SW480 (cell line): ENCODE data around the gene RBL2.
A peak's percentile ranks its signal among the peaks of the same experiment; 100 is the strongest.
"Not testable (repeated sequence)": the region's sequence is repeated elsewhere in the genome, so short reads cannot be mapped to it uniquely, and the experiment has no call there.

ENCODE experiments used
- DNase-seq: peaks from one replicate; pipeline ENCODE4 v3.0.0-alpha.2; 2016; ENCODE audit warnings: low spot score

The RBL2 gene, protein sequence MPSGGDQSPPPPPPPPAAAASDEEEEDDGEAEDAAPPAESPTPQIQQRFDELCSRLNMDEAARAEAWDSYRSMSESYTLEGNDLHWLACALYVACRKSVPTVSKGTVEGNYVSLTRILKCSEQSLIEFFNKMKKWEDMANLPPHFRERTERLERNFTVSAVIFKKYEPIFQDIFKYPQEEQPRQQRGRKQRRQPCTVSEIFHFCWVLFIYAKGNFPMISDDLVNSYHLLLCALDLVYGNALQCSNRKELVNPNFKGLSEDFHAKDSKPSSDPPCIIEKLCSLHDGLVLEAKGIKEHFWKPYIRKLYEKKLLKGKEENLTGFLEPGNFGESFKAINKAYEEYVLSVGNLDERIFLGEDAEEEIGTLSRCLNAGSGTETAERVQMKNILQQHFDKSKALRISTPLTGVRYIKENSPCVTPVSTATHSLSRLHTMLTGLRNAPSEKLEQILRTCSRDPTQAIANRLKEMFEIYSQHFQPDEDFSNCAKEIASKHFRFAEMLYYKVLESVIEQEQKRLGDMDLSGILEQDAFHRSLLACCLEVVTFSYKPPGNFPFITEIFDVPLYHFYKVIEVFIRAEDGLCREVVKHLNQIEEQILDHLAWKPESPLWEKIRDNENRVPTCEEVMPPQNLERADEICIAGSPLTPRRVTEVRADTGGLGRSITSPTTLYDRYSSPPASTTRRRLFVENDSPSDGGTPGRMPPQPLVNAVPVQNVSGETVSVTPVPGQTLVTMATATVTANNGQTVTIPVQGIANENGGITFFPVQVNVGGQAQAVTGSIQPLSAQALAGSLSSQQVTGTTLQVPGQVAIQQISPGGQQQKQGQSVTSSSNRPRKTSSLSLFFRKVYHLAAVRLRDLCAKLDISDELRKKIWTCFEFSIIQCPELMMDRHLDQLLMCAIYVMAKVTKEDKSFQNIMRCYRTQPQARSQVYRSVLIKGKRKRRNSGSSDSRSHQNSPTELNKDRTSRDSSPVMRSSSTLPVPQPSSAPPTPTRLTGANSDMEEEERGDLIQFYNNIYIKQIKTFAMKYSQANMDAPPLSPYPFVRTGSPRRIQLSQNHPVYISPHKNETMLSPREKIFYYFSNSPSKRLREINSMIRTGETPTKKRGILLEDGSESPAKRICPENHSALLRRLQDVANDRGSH

DNA sequence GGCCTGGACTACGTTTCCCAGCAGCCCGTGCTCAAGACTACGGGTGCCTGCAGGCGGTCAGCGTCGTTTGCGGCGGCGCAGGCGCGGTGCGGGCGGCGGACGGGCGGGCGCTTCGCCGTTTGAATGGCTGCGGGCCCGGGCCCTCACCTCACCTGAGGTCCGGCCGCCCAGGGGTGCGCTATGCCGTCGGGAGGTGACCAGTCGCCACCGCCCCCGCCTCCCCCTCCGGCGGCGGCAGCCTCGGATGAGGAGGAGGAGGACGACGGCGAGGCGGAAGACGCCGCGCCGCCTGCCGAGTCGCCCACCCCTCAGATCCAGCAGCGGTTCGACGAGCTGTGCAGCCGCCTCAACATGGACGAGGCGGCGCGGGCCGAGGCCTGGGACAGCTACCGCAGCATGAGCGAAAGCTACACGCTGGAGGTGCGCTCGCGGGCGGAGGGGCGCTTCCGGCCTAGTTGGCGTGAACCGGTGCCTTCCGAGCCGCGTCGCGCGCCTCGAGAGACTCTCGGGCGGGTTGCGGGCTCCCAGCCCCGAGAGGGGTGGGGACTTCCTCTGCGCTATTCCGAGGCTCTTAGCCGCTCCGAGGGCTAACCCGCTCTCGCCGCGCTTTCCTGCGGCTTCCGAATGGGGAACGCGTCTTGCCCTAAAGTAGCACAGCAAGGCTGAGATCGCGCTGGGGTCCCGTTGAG, at the start of gene RBL2:
Gene RBL2, plus strand, starts transcription at position 95 of the 689 bp plus-strand sequence. Its CDS starts 86 bp downstream, at position 181.
- peak; percentile 71 for DNase-seq

DNA sequence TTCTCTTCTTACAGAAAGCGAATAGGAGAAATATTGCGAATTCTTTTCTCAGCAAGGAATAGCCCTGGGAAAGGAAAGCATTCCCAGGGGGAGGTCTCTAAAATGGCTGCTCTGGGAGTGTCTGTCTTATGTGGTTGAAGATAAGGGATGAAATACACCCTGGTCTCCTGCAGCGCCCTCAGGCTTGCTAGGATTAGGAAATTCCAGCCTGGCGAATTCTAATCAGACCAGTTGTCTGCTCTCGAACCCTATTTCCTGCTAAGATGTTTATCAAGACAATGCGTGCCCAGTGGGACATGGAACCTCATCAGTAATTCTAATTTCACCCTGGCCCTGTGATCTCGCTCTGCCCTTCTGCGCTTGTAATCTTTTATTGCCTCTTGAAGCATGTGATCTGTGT, 49.7 kb upstream of the RBL2 start:
- DNase-seq, result not testable (repeated sequence)

DNA sequence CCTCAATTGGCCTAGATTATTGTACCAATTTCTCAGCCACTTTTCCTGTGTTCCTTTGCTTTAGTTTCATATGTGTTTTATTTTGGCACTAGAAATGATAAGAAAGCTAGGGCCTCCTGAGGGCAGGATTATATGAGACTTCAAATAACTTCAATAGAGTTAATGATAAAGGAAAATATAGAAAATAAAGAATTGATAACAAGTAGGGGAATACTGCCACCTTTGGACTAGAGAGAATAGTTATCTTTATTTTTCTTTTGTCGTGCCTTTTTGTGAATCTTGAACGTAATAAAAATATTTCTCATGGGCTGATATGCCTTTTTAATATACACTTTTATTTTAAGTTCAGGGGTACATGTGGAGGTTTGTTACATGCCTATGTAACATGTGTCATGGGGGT, 29.3 kb upstream of the RBL2 start:
- DNase-seq, result no peak

DNA sequence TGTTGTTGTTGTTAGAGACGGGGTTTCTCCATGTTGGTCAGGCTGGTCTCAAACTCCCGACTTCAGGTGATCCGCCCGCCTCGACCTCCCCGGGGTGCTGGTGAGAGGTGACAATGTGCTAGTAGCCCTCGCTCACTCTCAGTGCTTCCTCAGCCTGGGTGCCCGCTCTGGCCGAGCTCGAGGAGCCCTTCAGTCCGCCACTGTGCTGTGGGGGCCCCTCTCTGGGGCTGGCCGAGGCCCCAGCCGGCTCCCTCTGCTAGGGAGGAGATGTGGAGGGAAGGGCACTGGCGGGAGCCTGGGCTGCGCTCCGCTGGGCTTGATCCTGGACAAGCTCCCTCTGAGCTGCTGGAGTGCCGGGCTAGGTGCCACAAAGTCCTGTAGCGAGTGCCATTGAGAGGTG, 21.7 kb upstream of the RBL2 start:
- no peak for DNase-seq

DNA sequence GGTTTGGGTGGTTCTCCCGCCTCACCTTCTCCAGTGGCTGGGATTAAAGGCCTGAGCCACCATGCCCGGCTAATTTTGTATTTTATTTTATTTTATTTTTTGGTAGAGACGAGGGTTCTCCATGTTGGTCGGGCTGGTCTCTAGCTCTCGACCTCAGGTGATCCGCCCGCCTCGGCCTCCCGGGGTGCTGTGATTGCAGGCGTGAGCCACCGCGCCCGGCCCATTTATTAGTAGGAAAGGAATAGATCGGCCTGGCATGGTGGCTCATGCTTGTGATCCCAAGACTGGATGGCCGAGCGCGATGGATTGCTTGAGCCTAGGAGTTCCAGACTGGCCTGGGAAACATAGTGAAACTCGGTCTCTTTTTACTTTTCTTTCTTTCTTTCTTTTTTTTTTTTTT, 20.4 kb upstream of the RBL2 start:
- DNase-seq, result no peak

DNA sequence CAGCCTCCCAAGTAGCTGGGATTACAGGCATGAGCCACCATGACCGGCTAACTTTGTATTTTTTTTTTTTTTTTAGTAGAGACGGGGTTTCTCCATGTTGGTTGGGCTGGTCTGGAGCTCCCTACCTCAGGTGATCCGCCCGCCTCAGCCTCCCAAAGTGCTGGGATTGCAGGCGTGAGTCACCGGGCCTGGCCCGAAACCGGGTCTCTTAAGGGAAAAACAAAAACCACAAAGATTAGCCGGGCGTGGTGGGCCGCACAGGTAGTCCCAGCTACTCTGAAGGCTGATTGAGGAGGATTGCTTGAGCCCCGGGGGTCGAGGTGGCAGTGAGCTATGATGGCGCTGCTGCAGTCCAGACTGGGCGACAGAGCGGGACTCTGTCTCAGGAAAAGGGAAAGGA, 19.9 kb upstream of the RBL2 start:
- DNase-seq, result no peak

DNA sequence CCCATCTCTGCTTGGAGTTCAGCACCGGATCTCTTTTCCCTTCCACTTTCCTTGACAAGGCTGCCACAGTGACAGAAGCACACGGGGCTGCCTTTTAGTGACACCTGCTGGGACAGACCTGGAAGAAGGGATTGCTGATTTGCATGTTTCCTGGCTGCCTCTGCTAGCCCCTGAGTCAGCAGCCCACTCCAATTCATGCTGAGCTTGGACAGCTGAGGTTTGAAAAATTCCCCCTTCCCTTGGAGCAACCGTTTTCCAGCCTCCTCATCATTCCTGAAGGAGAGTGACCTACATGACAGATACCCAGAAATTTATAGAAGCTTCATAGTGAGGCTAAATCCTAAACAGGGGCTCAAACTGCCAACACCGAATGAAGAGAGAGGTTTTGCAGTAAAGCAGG, 18.8 kb upstream of the RBL2 start:
- DNase-seq, result peak; percentile 33

DNA sequence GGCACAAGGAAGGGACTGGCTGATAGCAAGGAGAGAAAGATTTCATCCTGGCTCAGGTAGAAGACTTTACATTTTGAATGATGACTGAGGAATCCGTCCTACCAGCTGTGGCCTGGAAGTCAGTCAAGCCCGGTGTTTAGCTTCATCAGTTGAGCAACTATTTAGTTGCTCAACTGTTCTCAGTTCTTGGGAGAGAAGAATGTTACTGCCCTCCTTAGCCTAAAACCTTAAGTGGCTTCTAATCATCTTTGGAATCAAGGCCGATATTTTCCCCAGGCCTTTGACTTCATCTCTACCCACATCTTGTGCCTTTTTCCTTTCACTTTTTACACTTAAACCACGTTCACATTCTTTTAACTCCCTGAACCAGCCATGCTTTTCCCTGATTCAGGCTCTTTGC, 17.3 kb upstream of the RBL2 start:
- no peak for DNase-seq

DNA sequence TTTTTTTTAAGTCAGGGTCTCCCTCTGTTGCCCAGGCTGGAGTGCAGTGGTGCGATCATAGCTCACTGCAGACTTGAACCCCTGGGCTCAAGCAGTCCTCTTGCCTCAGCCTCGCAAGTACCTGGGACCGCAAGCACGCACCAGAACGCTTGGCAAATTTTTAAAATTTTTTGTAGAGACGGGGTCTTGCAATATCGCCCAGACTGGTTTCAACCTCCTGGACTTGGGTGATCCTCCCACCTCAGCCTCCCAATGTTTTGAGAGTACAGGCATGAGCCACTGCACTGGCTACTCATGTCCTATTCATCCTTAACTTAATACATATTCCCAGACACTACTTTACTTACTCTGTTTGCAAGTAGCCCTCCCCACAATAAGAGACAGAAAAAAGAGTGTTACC, 16.3 kb upstream of the RBL2 start:
- DNase-seq, result no peak

DNA sequence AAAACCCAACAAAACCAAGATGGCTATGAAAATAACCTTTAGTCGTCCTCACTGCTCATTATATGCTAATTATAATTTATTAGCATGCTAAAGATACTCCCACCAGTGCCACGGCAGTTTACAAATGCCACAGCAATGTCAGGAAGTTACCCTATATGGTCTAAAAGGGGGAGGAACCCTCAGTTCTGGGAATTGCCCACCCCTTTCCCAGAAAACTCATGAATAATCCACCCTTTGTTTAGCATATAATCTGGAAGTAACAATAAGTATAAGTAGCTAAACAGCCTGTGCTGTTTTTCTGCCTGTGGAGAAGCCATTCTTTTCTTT, 14.9 kb upstream of the RBL2 start:
- DNase-seq, result not testable (repeated sequence)

DNA sequence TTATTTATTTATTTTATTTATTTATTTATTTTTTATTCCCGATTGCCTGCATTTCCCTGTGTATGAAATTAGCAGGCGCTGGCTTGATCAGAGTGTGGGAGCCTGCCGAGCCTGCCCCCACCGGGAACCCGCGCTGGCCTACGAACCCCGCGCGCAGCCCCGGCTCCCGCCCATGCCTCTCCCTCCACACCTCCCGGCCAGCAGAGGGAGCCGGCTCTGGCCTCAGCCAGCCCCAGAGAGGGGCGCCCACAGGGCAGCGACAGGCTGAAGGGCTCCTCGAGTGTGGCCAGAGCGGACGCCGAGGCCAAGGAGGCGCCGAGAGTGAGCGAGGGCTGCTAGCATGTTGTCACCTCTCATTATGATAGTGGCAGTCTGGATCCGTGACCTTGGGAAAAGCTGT, 13.0 kb upstream of the RBL2 start:
- DNase-seq, result no peak

DNA sequence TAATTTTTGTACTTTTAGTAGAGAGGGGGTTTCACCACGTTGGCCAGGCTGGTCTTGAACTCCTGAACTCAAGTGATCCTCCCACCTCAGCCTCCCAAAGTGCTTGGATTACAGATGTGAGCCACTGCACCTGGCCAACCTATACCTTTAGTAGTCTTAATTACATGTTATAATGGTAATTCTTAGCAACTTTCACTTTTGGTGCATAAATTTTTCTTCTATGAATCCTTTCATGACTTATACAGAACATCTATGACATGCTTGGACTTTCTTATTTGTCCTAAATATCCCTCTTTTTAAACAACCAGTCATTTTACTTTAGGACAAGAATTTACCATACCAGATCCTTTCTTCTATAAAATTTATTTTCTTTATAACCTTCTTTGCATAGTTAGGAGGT, 10.3 kb upstream of the RBL2 start:
- not testable (repeated sequence) for DNase-seq

DNA sequence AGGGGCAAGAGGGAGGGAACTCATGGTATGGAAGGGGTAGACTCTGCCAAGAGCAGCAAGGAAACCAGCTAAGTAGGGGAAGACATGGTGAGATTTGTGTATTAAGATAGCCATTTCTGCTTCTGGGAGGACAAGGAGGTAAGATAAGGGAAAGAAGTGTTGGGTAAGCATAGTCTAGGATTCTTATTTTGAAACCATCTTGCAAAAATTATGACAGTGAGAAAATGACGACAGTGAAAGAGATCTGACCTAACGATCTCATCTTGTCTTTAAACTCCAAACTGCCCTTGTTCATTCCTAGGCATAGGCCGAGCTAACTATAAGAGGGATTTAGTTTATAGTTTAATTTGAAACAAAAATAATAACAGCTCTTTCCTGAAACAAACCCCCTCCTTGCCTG, 5.6 kb upstream of the RBL2 start:
- no peak for DNase-seq

DNA sequence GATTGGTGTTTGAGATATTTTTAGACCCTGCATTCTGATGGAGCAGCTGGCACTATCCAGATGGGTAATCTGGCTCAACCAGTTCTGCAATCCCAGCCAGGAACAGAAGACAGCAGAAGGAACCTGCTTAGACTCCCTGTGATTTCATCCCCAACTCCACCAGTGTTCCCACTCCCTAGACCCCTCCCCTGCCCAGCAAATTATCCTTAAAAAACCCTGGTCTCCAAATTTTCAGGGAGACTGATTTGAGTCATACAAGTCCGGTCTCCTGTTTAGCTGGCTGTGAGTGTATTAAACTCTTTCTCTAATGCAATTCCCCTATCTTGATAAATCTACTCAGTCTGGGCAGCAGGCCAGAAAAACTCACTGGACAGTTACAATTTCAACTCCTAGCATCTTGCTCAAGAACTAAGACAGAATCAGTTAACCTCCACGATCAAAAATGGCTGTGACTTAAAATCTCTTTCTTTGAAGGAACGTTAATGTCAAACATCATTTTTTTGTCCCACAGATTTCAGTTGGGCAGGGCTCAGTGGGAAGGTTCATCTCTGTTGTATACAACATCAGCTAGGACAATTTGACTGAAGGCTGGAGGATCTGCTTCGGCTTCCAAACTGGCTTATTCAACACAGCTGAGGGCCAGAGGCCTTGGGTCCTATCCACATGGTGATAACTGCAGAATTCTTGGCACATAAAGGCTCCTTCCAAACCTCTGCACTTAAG, 4.9 kb upstream of the RBL2 start:
- no peak for DNase-seq

DNA sequence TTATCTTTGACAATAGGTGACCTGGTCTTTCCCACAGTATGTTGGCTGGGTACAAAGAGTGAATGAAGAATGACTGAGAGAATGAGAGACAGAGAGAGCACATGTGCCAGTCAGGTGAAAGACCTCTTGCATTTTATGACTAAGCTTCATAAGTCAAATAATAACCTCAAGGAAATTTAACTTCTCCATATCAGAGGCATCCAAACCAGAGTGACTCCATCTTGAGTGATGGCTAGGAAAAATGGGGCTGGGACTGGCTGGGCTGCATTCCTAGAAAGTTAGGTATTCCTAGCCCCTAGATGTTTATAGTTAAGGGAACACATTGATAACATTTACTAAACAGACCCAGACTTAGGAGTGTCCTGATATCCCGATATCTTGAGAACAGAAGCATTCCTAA, 3.9 kb upstream of the RBL2 start:
- no peak for DNase-seq

DNA sequence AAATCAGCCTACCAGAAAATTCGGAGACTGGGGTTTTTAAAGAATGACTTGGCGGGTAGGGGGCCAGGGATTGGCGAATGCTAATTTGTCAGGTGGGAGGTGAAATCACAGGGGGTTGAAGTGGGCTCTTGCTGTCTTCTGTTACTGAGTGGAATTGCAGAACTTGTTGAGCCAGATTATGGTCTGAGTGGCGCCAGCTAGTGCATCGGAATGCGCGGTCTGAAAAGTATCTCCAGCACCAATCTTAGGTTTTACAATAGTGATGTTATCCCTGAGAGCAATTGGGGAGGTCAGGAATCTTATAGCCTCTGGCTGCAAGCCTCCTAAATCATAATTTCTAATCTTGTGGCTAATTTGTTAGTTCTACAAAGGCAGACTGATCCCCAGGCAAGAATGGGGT, 762 bp upstream of the RBL2 start:
- DNase-seq, result no peak

DNA sequence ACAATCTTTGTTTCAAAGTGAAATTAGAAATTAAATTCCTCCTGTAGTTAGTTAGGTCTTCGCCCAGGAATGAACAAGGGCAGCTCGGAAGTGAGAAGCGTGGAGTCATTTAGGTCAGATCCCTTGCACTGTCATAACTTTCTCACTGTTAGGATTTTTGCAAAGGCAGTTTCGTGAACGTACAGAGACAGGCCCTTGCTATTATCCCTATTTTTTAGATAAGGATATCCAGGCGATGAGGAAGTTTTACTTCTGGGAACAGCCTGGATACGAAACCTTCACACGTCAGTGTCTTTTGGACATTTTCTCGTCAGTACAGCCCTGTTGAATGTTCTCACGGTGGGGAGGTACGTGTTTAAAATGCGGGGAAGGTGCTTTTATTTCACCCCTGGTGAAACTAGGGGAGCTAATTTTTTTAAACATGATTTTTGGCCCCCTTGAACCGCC, 318 bp upstream of the RBL2 start:
- DNase-seq, result no peak

DNA sequence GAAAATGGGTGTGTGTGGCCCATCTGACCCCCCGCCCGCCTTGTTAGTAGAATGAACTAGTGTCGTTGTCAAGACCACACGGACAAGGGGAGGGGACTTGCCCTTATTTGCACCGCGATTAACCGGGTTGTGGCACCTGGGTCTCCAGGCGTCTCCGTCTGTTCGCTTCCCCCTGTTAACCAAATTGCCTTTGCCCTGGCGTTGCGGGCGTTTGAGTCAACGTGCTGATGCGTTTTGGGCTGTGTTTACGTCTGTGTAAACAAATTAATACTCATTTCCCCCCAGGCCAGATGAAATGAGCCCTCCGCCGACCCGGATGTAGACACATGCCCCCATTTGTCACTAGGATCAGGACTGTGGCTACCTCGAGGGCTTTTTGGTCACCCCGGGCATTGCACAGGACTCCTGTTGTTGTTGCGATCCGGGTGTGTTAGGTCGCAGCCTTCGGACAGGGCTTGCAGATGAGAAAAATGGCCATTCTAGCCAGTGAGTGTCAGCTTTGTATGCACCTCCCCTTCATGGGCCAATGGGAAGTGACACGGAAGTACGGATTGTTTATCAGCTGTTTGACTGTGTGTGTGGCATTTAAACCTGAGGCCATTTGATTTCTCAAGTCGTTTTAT, 906 bp downstream of the RBL2 start:
- peak; percentile 88 for DNase-seq

DNA sequence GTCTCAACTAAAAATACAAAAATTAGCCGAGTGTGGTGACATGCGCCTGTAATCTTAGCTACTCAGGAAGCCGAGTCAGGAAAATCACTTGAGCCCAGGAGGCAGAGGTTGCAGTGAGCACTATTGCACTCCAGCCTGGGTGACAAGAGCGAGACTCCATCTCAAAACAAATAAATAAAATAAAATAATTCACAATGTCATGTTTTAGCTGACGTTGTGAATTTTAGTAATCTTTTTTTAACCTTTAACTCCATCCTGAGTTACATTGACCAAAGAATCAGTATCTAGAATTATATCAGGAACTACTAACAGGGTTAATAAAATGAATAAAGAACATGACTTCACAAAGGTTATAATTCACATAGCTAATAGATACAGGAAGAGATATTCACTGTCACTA, 5.9 kb downstream of the RBL2 start:
- DNase-seq, result no peak

DNA sequence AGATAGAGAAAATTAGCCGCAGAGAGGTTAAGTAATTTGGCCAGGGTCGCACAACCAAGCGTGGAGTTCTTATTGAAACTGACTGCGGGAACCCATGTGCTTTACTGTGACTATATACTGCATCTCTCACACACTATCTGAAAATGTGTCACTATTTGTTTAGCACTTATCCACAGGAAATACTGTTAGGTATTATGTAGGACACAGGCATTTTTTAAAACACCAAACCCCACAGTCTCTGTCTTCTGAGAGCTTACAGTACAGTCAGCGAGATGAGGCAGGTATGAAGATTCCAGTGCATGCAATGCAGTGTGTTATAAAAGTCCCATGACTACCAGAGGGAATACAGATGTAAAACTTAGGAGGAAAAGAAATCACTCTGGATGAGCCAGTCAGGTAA, 11.3 kb downstream of the RBL2 start:
- no peak for DNase-seq

DNA sequence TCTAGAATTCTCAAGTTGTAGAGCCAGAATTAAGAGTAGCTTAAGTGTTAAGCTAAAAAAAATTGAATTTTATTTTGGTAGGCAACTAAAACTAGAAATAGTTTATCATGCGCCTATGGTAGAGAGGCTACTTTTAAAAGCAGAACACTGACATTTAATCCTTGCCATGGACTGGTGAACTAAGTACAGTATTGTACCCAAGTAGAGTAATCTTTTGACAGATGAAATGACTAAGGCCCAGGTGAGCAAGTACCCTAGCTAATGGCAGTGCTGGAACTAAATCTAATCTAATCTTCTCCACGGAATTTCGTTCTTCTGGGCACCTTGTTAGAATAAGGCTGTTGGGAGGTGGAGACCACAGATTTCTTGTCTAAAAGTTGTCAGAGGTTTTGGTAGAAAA, 11.8 kb downstream of the RBL2 start:
- no peak for DNase-seq
